ENCODE data around the gene FRMD5. TPM values are rescaled to one million over a fixed set of nuclear protein-coding genes. Genes with fewer than 3 reads are reported as not detected.

The FRMD5 gene
- polyA plus RNA-seq, 3 donors, result not detected

- no peak overlapping the region for H3K9ac ChIP-seq (ENCODE audit: insufficient read depth, low read length, poor library complexity, severe bottlenecking)
- no peaks in the 10 kb centered on the region for H3K36me3 ChIP-seq (replicated peaks in 1 of 2; ENCODE audit: control insufficient read depth in 1 of 2, insufficient read depth in 2 of 2, low read length in 2 of 2)
- no peak for DNase-seq
- H3K27me3 ChIP-seq (ENCODE audit: control insufficient read depth in 2 of 2, insufficient read depth in 2 of 2, low read length in 2 of 2), result peaks cover 66 to 86% of the 10 kb centered on the region in 2 donors
- no peaks in the 10 kb centered on the region for H4K20me1 ChIP-seq (ENCODE audit: insufficient read depth, low read length)
- H3K27me3 Mint-ChIP-seq (ENCODE audit: low read depth in 3 of 3), result peaks cover 67 to 78% (median 73%) of the 10 kb centered on the region in 3 donors
- H3K36me3 Mint-ChIP-seq, result peaks cover 3 to 6% of the 10 kb centered on the region in 2 donors
- 11% methylated on average over 13 of the region's 20 CpGs for WGBS (ENCODE audit: insufficient coverage)
- TF ChIP-seq, protein P1, sequence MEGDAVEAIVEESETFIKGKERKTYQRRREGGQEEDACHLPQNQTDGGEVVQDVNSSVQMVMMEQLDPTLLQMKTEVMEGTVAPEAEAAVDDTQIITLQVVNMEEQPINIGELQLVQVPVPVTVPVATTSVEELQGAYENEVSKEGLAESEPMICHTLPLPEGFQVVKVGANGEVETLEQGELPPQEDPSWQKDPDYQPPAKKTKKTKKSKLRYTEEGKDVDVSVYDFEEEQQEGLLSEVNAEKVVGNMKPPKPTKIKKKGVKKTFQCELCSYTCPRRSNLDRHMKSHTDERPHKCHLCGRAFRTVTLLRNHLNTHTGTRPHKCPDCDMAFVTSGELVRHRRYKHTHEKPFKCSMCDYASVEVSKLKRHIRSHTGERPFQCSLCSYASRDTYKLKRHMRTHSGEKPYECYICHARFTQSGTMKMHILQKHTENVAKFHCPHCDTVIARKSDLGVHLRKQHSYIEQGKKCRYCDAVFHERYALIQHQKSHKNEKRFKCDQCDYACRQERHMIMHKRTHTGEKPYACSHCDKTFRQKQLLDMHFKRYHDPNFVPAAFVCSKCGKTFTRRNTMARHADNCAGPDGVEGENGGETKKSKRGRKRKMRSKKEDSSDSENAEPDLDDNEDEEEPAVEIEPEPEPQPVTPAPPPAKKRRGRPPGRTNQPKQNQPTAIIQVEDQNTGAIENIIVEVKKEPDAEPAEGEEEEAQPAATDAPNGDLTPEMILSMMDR (IDR thresholded peaks at IDR 0.05), result no peak
- H3K79me2 ChIP-seq (ENCODE audit: insufficient read depth, low read length), result no peaks in the 10 kb centered on the region
- intact Hi-C loops (cut with micrococcal nuclease), result no loop called here
- peak overlapping the region in 1 of 3 experiments; percentile 73 for H3K4me3 ChIP-seq (replicated peaks in 1 of 3; ENCODE audit: low read depth in 2 of 3, low read length in 3 of 3)
- peak overlapping the region; percentile 78 for H3K4me2 ChIP-seq (replicated peaks; ENCODE audit: extremely low read depth, low read length, poor library complexity, severe bottlenecking)
- H3K27ac Mint-ChIP-seq, result no peak overlapping the region
- no peak overlapping the region for H3K27ac ChIP-seq (ENCODE audit: low read depth in 1 of 2, low read length in 2 of 2)
- peaks cover 8 to 12% of the 10 kb centered on the region in 2 donors for H3K9me3 ChIP-seq (replicated peaks in 1 of 2; ENCODE audit: control insufficient read depth in 1 of 2, insufficient read depth in 1 of 2, low read length in 2 of 2)
- peak overlapping the region in 1 of 2 donors; percentile 96 for H3K4me3 Mint-ChIP-seq
- H3K4me1 Mint-ChIP-seq, result peaks cover 21% of the 10 kb centered on the region
- peak overlapping the region; percentile 3 for H2AFZ ChIP-seq (ENCODE audit: insufficient read depth, low read depth, low read length, poor library complexity, severe bottlenecking)
- peaks cover 0 to 18% (median 4%) of the 10 kb centered on the region in 7 donors for H3K9me3 Mint-ChIP-seq
- H3K4me1 ChIP-seq (ENCODE audit: control insufficient read depth in 1 of 2, insufficient read depth in 2 of 2, low read length in 2 of 2), result peaks cover 12 to 17% of the 10 kb centered on the region in 2 donors
Observed at GRCh38 chr15:44193651-44194322, 1.3 kb downstream of the FRMD5 start.

DNA sequence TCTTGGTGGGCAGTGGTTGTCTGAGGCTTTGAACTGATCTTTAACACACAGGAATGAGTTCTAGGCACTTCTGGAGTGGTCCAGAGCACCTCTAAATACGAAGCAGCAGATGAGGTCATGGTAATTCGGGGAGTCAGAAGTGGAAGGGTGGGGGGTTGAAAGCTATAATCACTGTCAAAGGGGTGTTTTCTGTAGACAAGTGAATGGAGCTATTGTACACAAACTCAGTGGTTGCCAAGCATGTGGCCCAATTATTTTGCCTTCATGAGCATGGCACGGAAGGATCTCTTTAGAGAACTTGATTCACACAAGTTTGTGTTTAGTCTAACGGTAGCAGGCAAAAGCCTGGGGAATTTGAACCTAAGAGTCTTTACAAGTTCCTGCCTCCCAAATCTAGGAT lies 6.3 kb downstream of the FRMD5 start:
- H3K4me3 Mint-ChIP-seq, result no peak overlapping the region
- Histone ChIP-seq H3K4me2 (replicated peaks; ENCODE audit: extremely low read depth, low read length, poor library complexity, severe bottlenecking) (no peak overlapping the region), H3K9me3 (replicated peaks in 1 of 2; ENCODE audit: control insufficient read depth in 1 of 2, insufficient read depth in 1 of 2, low read length in 2 of 2) (peaks cover 2 to 3% of the 10 kb centered on the region in 2 donors), H3K27me3 (ENCODE audit: control insufficient read depth in 2 of 2, insufficient read depth in 2 of 2, low read length in 2 of 2) (peaks cover 43 to 48% of the 10 kb centered on the region in 2 donors), H3K36me3 (replicated peaks in 1 of 2; ENCODE audit: control insufficient read depth in 1 of 2, insufficient read depth in 2 of 2, low read length in 2 of 2) (no peaks in the 10 kb centered on the region), H3K4me1 (ENCODE audit: control insufficient read depth in 1 of 2, insufficient read depth in 2 of 2, low read length in 2 of 2) (peaks cover 0 to under 1% of the 10 kb centered on the region in 2 donors), H3K9ac (ENCODE audit: insufficient read depth, low read length, poor library complexity, severe bottlenecking) (no peak overlapping the region), H2AFZ (ENCODE audit: insufficient read depth, low read depth, low read length, poor library complexity, severe bottlenecking) (no peak overlapping the region), H3K27ac (ENCODE audit: low read depth in 1 of 2, low read length in 2 of 2) (no peak overlapping the region), H3K4me3 (replicated peaks in 1 of 3; ENCODE audit: low read depth in 2 of 3, low read length in 3 of 3) (no peak overlapping the region), H4K20me1 (ENCODE audit: insufficient read depth, low read length) (no peaks in the 10 kb centered on the region), H3K79me2 (ENCODE audit: insufficient read depth, low read length) (no peaks in the 10 kb centered on the region)
- H3K27ac Mint-ChIP-seq, result no peak overlapping the region
- intact Hi-C loops (cut with micrococcal nuclease), result no loop called here
- peaks cover 4% of the 10 kb centered on the region for H3K4me1 Mint-ChIP-seq
- peaks cover 0 to 5% (median 1%) of the 10 kb centered on the region in 7 donors for H3K9me3 Mint-ChIP-seq
- H3K27me3 Mint-ChIP-seq (ENCODE audit: low read depth in 3 of 3), result peaks cover 34 to 41% (median 35%) of the 10 kb centered on the region in 3 donors
- no peaks in the 10 kb centered on the region for H3K36me3 Mint-ChIP-seq
- DNase-seq, result no peak
- TF ChIP-seq, protein P1 (IDR thresholded peaks at IDR 0.05), result no peak
- 96% methylated on average over 2 of the region's 4 CpGs for WGBS (ENCODE audit: insufficient coverage)
